HG03159 (cell line): ENCODE results near the gene KANSL1.
"Not testable (repeated sequence)": the region's sequence is repeated elsewhere in the genome, so short reads cannot be mapped to it uniquely, and the experiment has no call there.

Source experiments
- ATAC-seq: cut with Tn5 transposase; IDR thresholded peaks from one replicate; pipeline ENCODE4 v1.9.1; 2021; ENCODE audit warnings: mild to moderate bottlenecking, moderate library complexity; ENCODE audit not compliant: unreplicated experiment

KANSL1 gene

GRCh38 chr17:46025510-46026165 is 167.6 kb downstream of the KANSL1 start:
- no peak for ATAC-seq

GRCh38 chr17:46025060-46025459 is 168.2 kb downstream of the KANSL1 start:
- ATAC-seq, result no peak

GRCh38 chr17:46024590-46024989 is 168.6 kb downstream of the KANSL1 start:
- no peak for ATAC-seq

- ATAC-seq, result no peak
These were observed 169.3 kb downstream of the KANSL1 start for GRCh38 chr17:46023783-46024388.

- ATAC-seq, result not testable (repeated sequence)
These were observed 169.9 kb downstream of the KANSL1 start for GRCh38 chr17:46023366-46023765.

- ATAC-seq, result no peak
These were observed 172.2 kb downstream of the KANSL1 start for GRCh38 chr17:46020998-46021397.

- no peak for ATAC-seq
These were observed 173.0 kb downstream of the KANSL1 start for GRCh38 chr17:46020023-46020761.

GRCh38 chr17:46019408-46019925 is 173.8 kb downstream of the KANSL1 start:
- ATAC-seq, result not testable (repeated sequence)

GRCh38 chr17:46013502-46014165 is 179.6 kb downstream of the KANSL1 start:
- no peak for ATAC-seq

GRCh38 chr17:46013127-46013501 is 180.1 kb downstream of the KANSL1 start:
- no peak for ATAC-seq

- no peak for ATAC-seq
These were observed 180.6 kb downstream of the KANSL1 start for GRCh38 chr17:46012506-46013079.

GRCh38 chr17:46011711-46012505 is 181.3 kb downstream of the KANSL1 start:
- no peak for ATAC-seq

- no peak for ATAC-seq
These were observed 182.5 kb downstream of the KANSL1 start for GRCh38 chr17:46010597-46011186.

- ATAC-seq, result no peak
These were observed 183.3 kb downstream of the KANSL1 start for GRCh38 chr17:46009681-46010596.

- ATAC-seq, result no peak
These were observed 184.6 kb downstream of the KANSL1 start for GRCh38 chr17:46008591-46008990.

GRCh38 chr17:46007461-46007965 is 185.7 kb downstream of the KANSL1 start:
- ATAC-seq, result no peak

- ATAC-seq, result not testable (repeated sequence)
These were observed 187.1 kb downstream of the KANSL1 start for GRCh38 chr17:46006082-46006481.

- ATAC-seq, result no peak
These were observed 189.1 kb downstream of the KANSL1 start for GRCh38 chr17:46003907-46004748.
